Ascending aorta (tissue), 2 donors: ENCODE measurements around the gene MCAM. TPM values are rescaled to one million over a fixed set of nuclear protein-coding genes. Genes with fewer than 3 reads are reported as not detected.

Experiments
- DNase-seq, 2 donors: peaks; one replicate each; pipeline ENCODE4 v3.0.0-alpha.2; 2019; ENCODE audit warnings: low spot score in 2 of 2
- H3K27ac ChIP-seq, 2 donors: fragments of 200-600 bp; sonication (generic); one replicate each; pipeline ENCODE4 v1.5.1; 2016 to 2017; ENCODE audit warnings: mild to moderate bottlenecking in 1 of 2
- H3K27me3 ChIP-seq: fragments of 200-600 bp; sonication (generic); one replicate; pipeline ENCODE4 v1.5.1; 2017
- H3K36me3 ChIP-seq, 2 donors: fragments of 200-600 bp; sonication (generic); one replicate each; pipeline ENCODE4 v1.5.1; 2016
- H3K4me1 ChIP-seq, 2 donors: fragments of 200-600 bp; sonication (generic); one replicate each; pipeline ENCODE4 v1.5.1; 2016 to 2017; ENCODE audit warnings: mild to moderate bottlenecking in 1 of 2
- H3K4me3 ChIP-seq, 2 donors: fragments of 200-600 bp; sonication (generic); one replicate each; pipeline ENCODE4 v1.5.1; 2016 to 2017; ENCODE audit warnings: mild to moderate bottlenecking in 1 of 2
- H3K9me3 ChIP-seq, 2 donors: fragments of 200-600 bp; sonication (generic); one replicate each; pipeline ENCODE4 v1.5.1; 2016
- CTCF ChIP-seq, 3 experiments: fragments of 200-600 bp in 2 of 3; fragments of 450-650 bp in 1 of 3; sonication (generic) in 2 of 3; IDR thresholded peaks; one replicate each; pipeline ENCODE4 v1.5.1; 2016 to 2019; ENCODE audit warnings: antibody characterized with exemption in 3 of 3, mild to moderate bottlenecking in 1 of 3, moderate library complexity in 1 of 3
- intact Hi-C: fragments of 100-400 bp; cut with DNase I; formaldehyde crosslinking; loops from one replicate; pipeline ENCODE4 v1.15.1; 2023
- total RNA-seq: library from RNA; depleted of rRNA; stranded (reverse); fragments of >200 nt; gene quantifications from one replicate; pipeline ENCODE4 v1.1.0, GENCODE V29; 2016

MCAM gene
- total RNA-seq, 1 donor from 2014 or later: 2,975 TPM

GRCh38 chr11:119336744-119337469 lies 20.0 kb upstream of the MCAM start:
- H3K4me1 ChIP-seq: peaks cover 13 to 38% of the 10 kb centered on the region in 2 donors
- H3K27ac ChIP-seq: no peak overlapping the region
- DNase-seq: no peak
- H3K36me3 ChIP-seq: peaks cover 0 to 6% of the 10 kb centered on the region in 2 donors
- no peak overlapping the region for H3K4me3 ChIP-seq
- no peaks in the 10 kb centered on the region for H3K9me3 ChIP-seq
- H3K27me3 ChIP-seq: no peaks in the 10 kb centered on the region
- no peak for TF ChIP-seq CTCF (IDR thresholded peaks at IDR 0.05)
- intact Hi-C loops: no loop called here

GRCh38 chr11:119335655-119336543 lies 19.0 kb upstream of the MCAM start:
- H3K4me3 ChIP-seq: peak overlapping the region in 1 of 2 donors; percentile 97

GRCh38 chr11:119335091-119335654 lies 18.2 kb upstream of the MCAM start:
- Histone ChIP-seq H3K27ac (peak overlapping the region; percentile 76 to 87), H3K4me3 (peak overlapping the region; percentile 77 to 97), H3K9me3 (no peaks in the 10 kb centered on the region), H3K4me1 (peaks cover 10 to 32% of the 10 kb centered on the region in 2 donors), H3K27me3 (no peaks in the 10 kb centered on the region), H3K36me3 (peaks cover 0 to 6% of the 10 kb centered on the region in 2 donors)
- intact Hi-C loops: no loop called here
- no peak for TF ChIP-seq CTCF (IDR thresholded peaks at IDR 0.05)
- no peak for DNase-seq

More at GRCh38 chr11:119335655-119336543, 19.0 kb upstream of the MCAM start:
- peaks cover 0 to 6% of the 10 kb centered on the region in 2 donors for H3K36me3 ChIP-seq
- no peaks in the 10 kb centered on the region for H3K27me3 ChIP-seq
- no peaks in the 10 kb centered on the region for H3K9me3 ChIP-seq
- TF ChIP-seq CTCF (IDR thresholded peaks at IDR 0.05): no peak
- intact Hi-C loops: no loop called here
- H3K27ac ChIP-seq: no peak overlapping the region
- no peak for DNase-seq
- peaks cover 12 to 34% of the 10 kb centered on the region in 2 donors for H3K4me1 ChIP-seq

- no peak for TF ChIP-seq CTCF (IDR thresholded peaks at IDR 0.05)
- peak within 1 kb of the TSS; percentile 76 to 87 for H3K27ac ChIP-seq
- H3K4me3 ChIP-seq: peak within 1 kb of the TSS; percentile 77 to 97
- intact Hi-C loops: no loop called here
- H3K9me3 ChIP-seq: no peaks in the 10 kb centered on the region
- H3K4me1 ChIP-seq: peaks cover 10 to 27% of the 10 kb centered on the region in 2 donors
- no peaks in the 10 kb centered on the region for H3K27me3 ChIP-seq
- peaks cover 0 to 6% of the 10 kb centered on the region in 2 donors for H3K36me3 ChIP-seq
- DNase-seq: peak; percentile 84 to 98
These were observed 17.4 kb upstream of the MCAM start, which contains the start of gene RNF26 for GRCh38 chr11:119334174-119334930. RNF26 (plus strand) TSS chr11:119334527; CDS start chr11:119335123, 596 bp downstream.
